ENCODE measurements around the gene PLA2G2A. TPM values are rescaled to one million over a fixed set of nuclear protein-coding genes. Genes with fewer than 3 reads are reported as not detected.

The PLA2G2A gene
- total RNA-seq, 1 donor from 2014 or later: 3.7 TPM

GRCh38 chr1:19978143-19978542 is 1.3 kb downstream of the PLA2G2A start:
- Mint-ChIP-seq H3K4me1 (peaks cover 52% of the 10 kb centered on the region), H3K9me3 (no peaks in the 10 kb centered on the region), H3K4me3 (no peak overlapping the region), H3K27ac (no peak overlapping the region), H3K27me3 (ENCODE audit: low read depth) (peaks cover 11% of the 10 kb centered on the region), H3K36me3 (no peaks in the 10 kb centered on the region)
- TF ChIP-seq CTCF (IDR thresholded peaks at IDR 0.05; ENCODE audit: unreplicated experiment): no peak
- no peak for DNase-seq (ENCODE audit: low spot score in 2 of 2, unreplicated experiment in 2 of 2)

DNA sequence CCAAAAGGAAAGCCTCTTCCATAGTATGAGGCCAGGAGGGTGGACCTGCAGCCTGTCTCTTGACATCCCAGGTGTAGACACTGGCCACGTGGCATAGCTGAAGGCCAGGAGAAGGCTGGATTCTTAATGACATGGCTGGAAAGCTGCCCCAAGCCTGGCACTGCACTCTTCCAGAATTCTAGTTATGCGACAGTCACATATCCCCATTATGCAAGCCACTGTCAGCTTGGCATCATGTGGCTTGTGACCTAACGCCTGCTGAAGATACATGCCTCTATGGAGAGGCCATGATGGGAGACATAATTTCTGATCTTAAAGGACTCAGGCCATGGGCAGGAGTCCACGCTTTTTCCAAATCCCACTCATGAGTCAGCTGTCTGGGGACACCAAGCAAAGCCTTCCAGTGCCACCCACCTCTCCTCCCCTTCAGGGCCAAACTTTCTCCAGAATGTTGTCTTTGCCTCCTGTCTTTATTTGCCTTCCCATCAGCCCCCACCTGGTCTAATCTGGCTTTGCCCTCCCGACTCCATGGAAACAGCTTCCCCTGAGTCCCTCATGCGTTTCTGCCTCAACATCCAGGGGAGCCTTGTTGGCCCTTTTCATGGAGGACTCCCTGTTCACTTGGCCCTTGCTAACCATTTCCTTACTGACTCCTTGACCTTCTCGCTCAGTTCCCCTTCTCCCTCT is 3.0 kb downstream of the PLA2G2A start:
- Mint-ChIP-seq H3K36me3 (no peaks in the 10 kb centered on the region), H3K27me3 (ENCODE audit: low read depth) (peaks cover 11% of the 10 kb centered on the region)

GRCh38 chr1:19975423-19976193 is 3.8 kb downstream of the PLA2G2A start:
- H3K27me3 Mint-ChIP-seq (ENCODE audit: low read depth): peaks cover 11% of the 10 kb centered on the region
- no peak for TF ChIP-seq CTCF (IDR thresholded peaks at IDR 0.05; ENCODE audit: unreplicated experiment)
- no peak for DNase-seq (ENCODE audit: low spot score in 2 of 2, unreplicated experiment in 2 of 2)
- no peak overlapping the region for H3K4me3 Mint-ChIP-seq
- peak overlapping the region; percentile 51 for H3K27ac Mint-ChIP-seq
- peaks cover 34% of the 10 kb centered on the region for H3K4me1 Mint-ChIP-seq
- peaks cover 10% of the 10 kb centered on the region for H3K9me3 Mint-ChIP-seq
- H3K36me3 Mint-ChIP-seq: no peaks in the 10 kb centered on the region

More for the DNA sequence above, 3.0 kb downstream of the PLA2G2A start:
- Mint-ChIP-seq H3K9me3 (peaks cover 6% of the 10 kb centered on the region), H3K27ac (no peak overlapping the region), H3K4me1 (peaks cover 41% of the 10 kb centered on the region), H3K4me3 (no peak overlapping the region)
- no peak for DNase-seq (ENCODE audit: low spot score in 2 of 2, unreplicated experiment in 2 of 2)
- TF ChIP-seq CTCF (IDR thresholded peaks at IDR 0.05; ENCODE audit: unreplicated experiment): no peak

DNA sequence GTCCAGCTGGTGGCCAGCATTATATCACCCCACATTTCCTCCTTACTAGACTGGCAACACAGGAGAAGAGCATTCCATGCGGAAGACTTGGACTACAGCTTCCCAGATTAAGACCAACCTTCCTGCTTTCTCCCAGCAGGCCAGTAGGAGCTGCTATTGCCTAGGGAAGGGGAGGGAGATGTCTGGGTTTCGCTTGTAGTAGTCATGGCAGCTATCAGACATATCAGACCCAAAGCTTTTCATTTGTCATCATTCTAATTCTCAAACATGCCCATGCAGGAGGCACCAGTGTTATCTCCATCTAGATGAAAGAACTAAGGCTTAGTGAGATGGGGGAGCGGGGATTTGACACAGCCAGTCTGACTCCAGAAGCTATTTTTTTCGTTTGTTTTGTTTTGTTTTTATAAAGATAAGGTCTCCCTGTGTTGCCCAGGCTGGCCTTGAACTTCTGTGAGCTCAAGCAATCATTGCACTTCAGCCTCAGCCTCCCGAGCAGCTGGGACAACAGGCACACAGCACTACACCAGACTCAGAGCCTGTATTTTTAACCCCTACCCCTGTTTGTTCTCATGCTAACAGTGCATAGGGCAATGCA is 4.5 kb downstream of the PLA2G2A start:
- H3K27me3 Mint-ChIP-seq (ENCODE audit: low read depth): peaks cover 7% of the 10 kb centered on the region
- peak in 1 of 2 experiments; percentile 56 for DNase-seq (ENCODE audit: low spot score in 2 of 2, unreplicated experiment in 2 of 2)
- peaks cover 32% of the 10 kb centered on the region for H3K4me1 Mint-ChIP-seq
- TF ChIP-seq CTCF (IDR thresholded peaks at IDR 0.05; ENCODE audit: unreplicated experiment): no peak
- peaks cover 10% of the 10 kb centered on the region for H3K9me3 Mint-ChIP-seq
- H3K4me3 Mint-ChIP-seq: no peak overlapping the region
- no peaks in the 10 kb centered on the region for H3K36me3 Mint-ChIP-seq
- H3K27ac Mint-ChIP-seq: peak overlapping the region; percentile 51

GRCh38 chr1:19973616-19974015 is 5.8 kb downstream of the PLA2G2A start:
- H3K27me3 Mint-ChIP-seq (ENCODE audit: low read depth): peaks cover 2% of the 10 kb centered on the region
- TF ChIP-seq CTCF (IDR thresholded peaks at IDR 0.05; ENCODE audit: unreplicated experiment): no peak
- no peaks in the 10 kb centered on the region for H3K36me3 Mint-ChIP-seq
- no peak overlapping the region for H3K27ac Mint-ChIP-seq
- no peak overlapping the region for H3K4me3 Mint-ChIP-seq
- no peak for DNase-seq (ENCODE audit: low spot score in 2 of 2, unreplicated experiment in 2 of 2)
- H3K9me3 Mint-ChIP-seq: peaks cover 10% of the 10 kb centered on the region
- peaks cover 28% of the 10 kb centered on the region for H3K4me1 Mint-ChIP-seq

All from mesothelial cell of epicardium (in vitro differentiated cells).